ENCODE data around the gene OLFM1.
"Not testable (repeated sequence)": the region's sequence is repeated elsewhere in the genome, so short reads cannot be mapped to it uniquely, and the experiment has no call there.

Gene OLFM1

DNA sequence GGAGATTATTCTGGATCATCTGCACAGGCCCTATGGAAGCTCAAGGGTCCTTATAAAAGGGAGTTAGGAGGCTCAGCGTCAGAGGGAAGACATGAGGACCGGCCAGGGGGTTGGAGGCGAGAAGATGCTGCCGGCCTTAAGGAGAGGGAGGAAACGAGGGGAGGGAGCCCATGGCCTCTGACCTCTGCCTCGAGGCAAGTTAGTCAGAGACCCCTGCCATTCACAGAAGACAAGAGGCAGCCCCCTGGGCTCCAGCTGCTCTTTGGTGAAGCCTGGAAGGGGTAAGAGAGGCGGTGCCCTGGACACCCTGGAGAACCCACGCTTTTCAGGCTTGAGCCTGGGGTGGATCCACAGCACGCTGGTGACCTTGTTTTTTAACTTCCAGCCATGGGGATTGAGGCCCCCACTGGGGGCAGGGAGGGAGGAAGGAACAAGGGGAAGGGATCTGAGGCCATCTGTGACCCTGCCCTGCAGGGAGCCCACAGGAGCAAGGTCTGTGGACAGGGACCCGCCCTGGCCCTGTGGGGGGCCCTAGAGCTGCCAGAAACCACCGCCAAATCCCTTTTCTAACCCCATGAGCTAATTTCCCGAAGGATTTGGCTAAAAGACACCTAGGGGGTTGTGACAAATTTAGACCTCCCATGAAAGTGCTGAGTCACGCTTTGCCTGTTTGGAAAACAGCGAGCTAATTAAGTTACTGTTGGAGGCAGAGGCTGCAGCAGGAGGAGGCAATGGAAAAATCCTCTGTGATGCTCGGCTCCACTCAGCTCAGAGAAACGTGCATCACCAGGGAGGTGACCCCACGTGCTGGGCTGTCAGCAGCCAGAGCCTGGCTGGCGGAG lies 49.7 kb downstream of the OLFM1 start:
- DNase-seq, result no peak

DNA sequence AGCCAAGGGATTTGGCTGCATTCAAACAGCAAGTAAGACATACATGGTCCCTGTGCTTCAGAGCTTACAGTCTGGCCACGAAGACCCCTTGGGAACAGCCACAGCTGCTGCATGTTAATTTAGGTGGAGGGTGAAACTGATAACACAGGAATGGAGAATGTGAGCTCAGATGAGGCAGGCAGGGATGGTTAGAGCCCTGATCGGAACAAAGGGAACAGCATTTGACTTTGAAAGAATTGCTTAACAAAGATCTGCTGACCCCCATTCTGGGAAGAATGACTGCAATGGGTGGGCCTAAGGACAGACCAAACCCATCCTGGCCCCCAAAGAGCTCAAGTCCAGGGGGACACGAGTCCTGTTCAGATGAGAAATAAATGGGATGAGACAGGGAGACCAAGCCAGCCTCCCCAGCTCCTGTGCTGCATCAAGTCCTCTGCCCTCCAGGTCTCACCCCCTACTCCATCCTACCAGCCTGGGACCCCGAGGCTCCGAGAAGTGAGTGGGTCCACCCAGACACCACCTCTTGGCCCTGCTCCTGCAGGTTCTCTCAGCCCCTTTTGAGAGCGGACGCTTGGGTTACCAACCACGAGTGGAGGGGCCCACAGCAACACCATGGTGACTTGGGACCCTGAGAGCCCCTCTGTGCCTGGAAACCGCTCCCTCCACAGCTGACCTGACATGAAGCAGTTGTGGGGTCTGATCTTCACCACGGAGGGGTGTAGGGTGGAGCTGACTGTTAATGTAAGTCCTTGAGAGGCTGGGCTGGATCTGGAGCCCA lies 50.8 kb downstream of the OLFM1 start:
- no peak for DNase-seq

DNA sequence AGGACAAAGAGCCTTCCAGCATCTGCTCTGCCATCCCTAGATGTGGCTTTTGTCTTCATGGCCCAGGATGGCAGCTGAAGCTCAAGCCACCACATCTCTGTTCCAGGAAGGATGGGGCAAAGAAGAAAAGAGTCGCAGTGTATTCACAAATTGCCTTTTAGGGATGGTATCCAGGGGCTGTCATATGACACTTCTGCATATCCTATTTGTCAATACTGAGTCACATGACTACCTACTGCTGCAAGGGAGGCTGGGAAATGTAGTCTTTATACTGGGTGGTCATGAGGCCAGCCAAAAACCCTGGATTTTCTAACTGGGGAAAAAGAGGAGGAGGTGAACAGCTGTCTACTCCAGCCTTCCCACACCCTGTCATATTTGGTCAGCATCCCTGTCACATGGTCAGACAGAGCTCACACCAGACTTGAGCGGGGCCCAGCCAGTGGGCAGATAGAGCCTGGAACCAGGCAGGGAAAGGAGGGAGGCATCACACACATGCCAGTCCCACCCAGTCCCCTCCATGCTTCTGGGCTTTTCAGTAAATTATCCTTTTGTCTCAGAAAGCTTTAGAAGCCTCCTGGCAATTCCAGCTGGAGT lies 52.0 kb downstream of the OLFM1 start:
- no peak for DNase-seq

DNA sequence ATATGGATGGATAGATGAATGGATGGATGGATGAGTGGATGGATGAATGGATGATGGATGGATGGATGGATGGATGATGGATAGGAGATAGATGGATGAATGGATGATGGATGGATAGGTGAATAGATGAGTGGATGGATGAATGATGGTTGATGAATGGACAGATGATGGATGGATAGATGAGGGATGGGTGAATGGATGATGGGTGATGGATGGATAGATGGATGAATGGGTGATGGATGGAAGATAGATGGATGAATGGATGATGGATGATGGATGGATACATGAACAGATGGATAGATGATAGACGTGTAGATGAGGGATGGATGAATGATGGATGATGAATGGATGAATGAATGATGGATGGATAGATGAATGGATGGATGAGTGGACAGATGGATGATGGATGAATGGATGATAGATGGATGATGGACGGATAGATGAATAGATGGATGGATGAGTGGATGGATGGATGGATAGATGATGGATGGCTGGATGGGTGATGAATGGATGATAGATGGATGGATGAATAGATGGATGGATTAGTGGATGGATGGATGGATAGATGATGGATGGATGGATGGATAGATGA lies 53.8 kb downstream of the OLFM1 start:
- no peak for DNase-seq

DNA sequence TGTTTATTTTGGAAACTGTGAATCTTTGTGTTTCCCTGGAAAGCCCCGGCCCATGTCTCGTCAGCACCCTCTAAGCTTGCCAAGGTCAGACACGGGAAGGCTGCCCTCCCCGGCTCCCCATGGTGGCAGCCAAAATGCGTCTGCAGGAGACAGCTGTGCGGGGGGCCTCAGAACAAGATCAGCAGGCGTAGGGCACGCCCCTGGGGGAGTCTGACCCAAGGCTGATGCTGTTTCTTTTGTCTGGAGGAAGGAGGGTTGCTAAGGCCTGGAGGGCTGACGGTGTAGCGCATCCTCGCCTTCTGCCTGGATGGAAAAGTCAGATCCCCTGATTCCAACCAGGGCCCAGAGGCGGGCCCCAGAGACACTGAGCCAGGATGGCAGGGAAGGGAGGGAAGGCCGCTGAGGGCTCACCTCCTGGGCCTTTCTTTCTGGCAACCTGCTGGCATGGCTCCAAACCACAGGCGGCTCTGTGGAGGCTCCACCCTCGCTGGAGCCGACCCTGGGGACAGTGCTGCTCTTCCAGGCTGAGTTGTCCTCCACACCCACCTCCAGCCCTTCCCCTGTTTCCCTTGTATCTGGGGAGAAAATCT lies 57.2 kb downstream of the OLFM1 start:
- no peak for DNase-seq

DNA sequence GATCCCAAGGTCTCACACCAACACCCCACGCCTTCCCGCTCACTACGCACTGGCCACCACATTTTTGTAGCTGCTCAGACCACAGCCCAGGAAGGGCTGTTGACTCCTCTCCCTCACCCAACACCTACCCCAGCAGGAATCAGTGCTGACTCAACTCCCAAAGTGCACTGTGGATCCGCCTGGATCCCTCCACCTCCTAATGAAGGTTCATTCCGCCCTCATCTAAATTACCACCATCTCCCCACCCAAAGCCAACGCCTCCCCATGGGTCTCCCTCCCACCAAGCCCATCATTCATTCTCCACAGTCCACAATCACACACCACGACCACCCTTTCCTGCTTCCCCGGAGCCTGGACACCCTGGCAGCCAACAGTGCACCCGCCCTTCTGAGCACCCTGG lies 57.8 kb downstream of the OLFM1 start:
- no peak for DNase-seq

DNA sequence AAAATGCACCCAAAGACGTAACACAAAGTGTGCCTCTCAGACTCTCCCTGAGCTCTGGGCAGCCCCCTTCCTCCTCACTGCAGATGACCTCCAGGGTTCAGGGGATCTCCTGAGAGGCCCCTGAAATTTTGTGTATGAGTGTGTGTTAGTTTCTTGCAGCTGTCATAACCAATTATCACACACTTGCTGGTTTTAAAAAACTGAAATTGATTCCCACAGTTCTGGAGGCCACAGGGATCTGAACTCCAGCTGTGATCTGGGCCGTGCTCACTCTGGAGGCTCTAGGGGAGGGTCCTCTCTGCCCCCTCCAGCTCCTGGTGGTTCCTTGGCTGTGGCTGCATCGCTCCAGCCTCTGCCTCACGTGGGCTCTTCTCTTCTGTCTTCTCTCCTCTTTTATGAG lies 58.8 kb downstream of the OLFM1 start:
- no peak for DNase-seq

DNA sequence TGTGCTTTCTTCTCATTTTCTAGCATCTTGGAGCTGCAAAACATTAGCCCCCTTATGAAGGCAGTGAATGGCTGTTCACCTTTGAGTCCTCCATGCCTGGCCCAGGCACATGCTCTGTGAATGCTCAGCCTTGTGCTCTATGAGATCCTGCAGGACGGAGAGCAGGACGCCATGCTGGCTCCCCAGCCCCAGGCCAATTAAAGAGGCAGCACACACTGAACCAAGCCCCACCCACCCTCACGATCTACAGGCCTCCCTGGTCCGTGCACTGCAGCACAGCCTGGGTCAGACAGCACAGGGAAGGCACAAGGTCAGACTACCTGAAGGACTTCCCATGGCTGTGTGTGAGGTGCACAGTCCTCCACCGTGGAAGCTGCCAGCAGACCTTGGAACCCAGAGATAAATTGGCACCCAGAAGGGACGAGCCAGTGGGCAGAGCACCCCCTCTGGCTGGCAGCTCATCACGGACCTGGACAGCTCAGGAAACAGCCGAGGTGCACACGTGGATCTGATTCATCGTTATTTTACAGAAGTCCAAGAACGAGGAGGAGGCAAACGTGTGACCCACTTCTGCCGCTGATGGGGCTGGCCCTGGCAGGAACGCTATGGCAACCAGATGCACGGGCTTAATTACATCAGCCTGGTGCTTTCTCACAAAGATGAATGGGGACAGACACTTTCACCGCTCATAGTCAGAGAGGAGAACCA lies 59.5 kb downstream of the OLFM1 start:
- no peak for DNase-seq

DNA sequence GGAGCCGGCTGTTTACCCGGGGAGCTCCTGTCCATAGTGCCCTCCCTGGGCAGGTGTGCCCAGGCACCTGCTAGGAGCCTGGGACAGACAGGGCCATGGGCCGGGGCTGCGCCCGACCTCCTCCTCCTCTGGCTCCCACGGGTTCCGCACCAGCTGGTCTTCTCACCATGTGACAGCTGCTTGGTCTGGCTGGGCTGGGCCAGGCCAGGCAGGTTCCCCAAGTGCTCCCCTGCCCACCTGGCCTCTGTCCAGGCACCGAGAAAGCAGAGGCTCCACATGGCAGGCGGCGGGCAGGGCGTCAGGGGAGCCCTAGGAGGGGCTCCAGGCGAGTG lies 60.0 kb downstream of the OLFM1 start:
- DNase-seq, result no peak

DNA sequence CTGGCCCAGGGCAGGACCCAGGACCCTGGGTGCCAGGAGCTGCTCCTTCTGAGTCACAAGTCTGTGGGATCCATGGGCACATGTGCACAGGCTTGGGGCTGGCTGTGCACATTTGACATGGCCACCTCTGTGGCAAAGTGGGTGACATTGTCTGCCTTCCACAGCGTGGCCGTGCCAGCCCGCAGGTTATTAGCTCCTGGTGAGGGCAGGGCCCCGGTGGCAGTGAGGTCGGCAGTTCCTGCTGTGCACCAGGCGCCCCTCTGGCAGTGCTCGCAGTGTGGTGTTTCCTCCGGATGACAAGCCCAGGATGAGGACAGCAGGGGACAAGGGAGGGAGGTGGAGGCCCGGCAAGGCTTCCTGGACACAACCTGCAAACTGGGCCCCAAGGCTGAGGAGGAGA lies 60.5 kb downstream of the OLFM1 start:
- DNase-seq, result no peak

DNA sequence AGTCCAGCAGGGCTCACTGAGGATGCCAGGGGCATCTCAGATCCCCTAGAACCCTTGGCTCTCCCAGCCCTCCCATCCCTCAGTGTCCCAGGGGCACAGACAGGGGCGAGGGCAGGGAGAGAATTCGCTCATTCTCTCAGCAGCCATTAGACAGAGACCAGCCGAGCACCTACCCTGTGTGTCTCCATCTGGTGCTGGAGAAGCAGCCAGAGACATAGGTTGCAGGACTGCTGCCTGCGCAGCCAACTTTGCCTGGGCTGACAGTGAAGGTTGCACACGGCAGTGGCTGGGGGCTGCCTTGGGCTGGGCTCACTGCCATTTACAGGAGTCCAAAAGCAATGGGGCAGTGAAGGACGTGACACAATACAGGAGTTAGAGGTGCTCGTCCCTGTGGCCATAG lies 60.9 kb downstream of the OLFM1 start:
- DNase-seq, result no peak

DNA sequence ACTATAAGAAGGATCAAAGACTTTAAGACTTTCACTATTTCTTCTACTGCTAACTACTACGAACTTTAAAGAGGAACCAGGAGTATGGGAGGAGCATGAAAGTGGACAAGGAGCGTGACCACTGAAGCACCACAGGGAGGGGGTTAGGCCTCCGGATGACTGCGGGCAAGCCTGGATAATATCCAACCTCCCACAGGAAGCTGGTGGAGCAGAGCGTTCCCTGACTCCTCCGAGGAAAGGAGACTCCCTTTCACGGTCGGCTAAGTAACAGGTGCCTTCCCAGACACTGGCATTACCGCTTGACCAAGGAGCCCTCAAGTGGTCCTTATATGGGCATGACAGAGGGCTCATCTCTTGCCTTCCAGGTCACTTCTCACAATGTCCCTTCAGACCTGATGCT lies 62.4 kb downstream of the OLFM1 start:
- DNase-seq, result not testable (repeated sequence)

DNA sequence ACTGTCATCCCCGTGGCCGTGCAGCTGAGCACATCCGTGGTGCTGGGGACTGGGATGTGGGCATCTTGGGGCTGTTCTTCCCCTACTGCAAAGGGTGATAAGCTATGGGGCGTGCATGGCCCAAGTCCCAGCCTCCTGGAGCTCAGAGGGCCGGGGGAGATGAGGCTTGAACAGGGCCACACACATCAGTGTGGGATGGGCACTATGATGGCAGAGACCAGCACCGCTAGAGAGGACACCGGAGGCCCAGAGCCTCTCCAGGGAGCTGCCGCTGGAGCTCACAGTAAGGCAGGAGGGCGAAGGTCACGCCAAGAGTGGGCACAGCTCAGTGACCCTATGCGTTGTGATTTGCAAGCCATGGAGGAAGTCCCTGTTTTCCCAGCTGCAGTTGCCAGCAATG lies 63.5 kb downstream of the OLFM1 start:
- DNase-seq, result no peak

DNA sequence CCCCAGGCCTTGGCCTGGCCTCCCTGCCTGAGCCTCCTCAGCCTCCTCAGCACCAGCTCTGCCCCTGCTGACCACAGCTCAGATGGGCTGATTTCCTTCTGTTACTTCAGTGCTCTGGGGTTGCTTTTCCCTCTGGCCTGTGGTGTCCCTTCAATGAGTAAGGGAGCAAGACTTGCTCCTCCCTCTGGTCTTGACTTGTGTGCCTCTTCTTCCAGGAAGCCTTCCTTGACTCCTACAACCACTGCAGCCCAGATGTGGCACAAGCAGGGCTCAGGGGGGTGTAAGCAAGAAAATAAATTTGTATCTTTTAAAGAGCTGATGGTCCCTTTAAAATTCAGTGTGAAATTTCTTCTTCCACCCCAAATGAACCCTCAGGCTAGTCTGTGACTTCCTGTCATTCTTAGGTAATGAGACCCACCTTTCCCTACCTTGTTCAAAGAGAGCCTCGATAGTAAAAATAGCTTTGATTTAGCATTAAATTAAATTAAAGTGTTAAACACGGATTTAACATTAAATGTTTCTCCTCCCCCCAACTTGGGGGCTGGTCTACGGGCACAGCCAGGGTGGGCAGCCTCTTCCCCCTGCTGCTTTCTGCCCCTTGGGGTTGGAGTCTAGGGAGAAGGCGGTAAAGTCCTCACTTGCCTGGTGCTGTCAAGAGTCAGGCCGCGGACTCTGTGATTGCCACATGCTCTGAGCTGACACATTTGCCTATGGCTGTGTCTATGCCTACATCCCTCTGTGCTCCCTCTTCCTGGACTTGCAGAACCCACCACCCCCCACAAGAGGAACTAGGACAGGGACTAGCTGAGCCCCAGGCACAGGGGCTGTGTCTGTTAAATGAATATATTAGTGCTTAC lies 64.5 kb downstream of the OLFM1 start:
- no peak for DNase-seq

DNA sequence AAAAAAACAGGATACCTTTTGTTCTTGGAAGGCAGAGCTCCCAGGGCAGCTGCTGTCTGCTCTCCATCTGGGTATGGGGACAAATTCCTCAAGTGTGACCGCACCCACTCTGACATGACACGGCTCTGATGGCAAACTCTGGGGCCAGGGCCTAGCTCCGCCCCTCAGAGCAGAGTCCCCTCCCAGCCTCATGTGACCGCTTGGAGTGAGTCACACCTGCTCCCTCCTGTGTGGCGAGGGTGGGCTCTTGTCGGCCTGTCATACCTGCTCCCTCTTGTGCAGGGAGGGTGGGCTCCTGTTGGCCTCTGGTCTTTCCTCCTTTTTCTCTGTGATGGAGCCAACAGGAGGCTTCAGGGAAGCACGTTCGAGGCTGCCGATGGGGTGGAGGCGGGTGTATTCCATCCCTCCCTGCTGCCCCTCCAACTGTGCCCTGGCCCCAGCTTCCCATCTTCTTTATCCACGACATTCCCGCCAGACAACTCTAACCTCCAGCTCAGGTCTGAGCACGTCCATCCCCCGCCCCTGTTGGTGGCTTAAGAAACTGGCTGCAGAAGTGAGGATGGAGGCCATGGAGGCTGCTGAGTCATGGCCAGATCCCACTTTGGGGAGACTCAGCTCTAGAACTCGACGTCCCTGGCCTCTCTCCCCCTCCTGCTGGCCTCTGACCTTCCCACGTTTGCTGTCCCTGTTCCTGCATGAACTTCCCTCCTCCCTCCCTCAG lies 65.3 kb downstream of the OLFM1 start:
- no peak for DNase-seq

DNA sequence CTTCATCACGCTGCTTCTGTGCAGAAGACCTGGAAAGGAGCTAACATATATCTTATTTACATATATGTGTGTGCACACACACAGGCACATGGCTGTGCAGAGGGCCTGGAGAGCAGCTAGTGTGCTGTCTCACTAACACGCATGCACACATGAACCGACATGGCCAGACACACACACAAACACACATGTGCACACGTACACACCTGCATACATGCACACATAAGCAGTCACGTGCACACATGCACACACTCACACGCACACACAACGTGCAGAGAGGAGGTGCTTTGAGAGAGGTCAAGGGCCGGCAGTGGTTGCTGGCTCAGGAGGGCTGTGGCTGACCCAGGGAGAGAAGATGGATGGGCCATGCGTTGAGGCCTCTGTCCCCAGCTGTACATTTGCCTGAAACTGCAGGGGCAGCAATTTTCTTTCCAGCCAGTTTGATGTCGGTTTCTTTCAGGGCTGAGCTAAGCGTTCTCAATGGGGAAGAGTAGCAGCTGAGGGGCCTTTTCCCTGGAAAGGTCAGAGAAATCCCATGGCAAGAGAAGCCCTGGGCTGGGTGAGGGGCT lies 66.7 kb downstream of the OLFM1 start:
- DNase-seq, result no peak

DNA sequence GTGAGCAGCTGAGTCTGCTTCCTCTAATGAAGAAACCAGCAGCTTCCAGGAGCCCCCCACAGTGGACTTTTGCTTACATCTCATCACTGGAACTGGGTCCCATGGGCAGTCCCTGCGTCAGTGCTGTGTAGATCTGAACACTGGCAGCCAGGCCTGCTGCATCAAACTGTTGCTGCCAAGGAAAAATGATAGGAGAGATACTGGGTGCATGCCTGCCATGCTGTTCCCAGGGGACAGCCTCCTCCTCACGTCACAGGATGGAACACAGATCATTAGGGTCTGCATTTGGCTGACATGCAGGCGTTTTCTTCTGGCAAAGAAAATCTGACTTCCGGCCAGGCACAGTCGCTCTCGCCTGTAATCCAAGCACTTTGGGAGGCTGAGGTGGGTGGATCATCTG lies 67.9 kb downstream of the OLFM1 start:
- DNase-seq, result no peak

DNA sequence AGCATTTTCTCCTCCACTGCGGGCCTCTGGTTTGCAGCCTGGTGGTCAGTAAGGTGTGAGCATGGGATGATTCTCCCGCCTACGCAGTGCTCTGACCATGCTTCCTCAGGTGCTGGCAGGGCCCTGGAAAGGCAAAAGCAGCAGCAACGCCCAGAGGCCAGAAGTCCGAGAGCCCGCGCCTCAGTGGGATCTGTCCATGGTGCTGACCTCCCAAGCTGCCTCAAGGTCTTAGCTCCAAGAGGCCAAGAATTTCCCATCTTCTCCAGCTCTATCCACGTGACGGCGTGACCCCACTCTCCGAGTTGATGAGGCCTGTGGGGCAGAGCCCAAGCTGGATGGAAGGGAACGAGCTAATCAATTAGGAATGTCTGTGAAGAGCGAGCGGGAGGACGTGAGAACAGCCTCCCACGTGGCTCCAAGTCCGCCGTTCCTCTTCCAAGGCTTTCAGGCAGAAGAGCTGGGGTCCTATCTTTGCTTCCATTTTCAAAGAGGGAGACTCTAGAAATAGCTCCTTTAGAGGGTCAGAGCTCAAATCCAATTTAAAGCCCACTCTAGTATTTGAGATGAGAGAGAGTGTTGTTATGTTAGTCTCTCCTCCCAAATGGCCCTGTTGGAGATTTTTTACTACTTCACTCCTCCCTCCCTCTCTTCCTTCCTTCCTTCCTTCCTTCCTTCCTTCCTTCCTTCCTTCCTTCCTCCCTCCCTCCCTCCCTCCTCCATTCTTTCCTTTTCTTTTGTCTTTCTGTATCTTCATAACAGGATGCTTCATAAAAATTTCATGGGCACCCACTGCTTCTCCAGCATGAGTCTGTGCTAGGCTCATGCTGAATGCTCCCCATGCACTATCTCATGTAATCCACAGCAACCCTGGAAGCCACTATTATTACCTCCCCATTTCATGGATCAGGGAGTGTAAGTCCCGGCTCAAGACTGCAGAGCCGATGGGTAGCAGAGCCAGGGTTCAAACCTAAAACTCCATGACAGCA lies 69.3 kb downstream of the OLFM1 start:
- DNase-seq, result no peak

DNA sequence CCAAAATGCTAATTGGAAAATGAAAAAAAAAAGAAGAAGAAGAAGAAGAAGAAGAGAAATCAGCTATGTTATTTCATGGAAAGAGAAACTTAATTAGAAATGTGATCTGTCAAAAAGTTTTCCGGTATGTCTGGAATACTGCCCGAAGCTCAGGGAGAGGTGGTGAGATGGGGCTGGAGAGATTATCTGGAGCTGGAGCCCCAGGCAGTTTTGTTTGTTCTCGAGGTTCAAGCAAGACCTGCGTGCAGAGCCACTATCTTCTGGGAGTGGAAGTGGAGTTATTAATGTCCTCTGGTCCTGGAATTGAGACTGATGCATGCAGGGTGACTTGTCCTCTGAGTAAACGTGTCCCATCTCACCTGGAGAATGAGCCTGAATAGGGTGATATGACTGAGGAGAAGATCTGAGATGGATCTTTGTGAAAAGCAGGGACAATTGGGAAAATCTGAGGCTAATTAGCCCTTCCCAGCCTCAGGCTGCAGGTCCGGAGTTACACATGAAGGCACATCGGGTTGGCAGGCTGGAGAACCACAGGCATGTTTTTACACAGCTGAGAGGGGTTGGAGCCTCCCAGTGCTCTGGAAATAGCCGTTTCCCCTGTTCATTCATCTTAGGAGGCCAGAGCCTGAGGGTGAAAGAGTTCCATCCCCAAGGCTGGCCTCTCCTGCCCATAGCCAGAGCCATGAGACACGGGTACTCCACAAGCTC lies 70.5 kb downstream of the OLFM1 start:
- DNase-seq, result no peak
